Peyer's patch (tissue), 4 donors: ENCODE measurements around the gene MCF2L2.

Experiments used
- CTCF ChIP-seq, 6 experiments: fragments of 450-650 bp in 4 of 6; fragments of 200-600 bp in 2 of 6; sonication (generic) in 1 of 6; IDR thresholded peaks; one replicate each; pipeline ENCODE4 v1.5.1; 2017 to 2019; ENCODE audit warnings: antibody characterized with exemption in 6 of 6, mild to moderate bottlenecking in 3 of 6, moderate library complexity in 1 of 6
- POLR2A ChIP-seq, 2 donors: fragments of 450-650 bp; IDR thresholded peaks; one replicate each; pipeline ENCODE4 v1.5.1; 2017; ENCODE audit warnings: antibody characterized with exemption in 2 of 2, mild to moderate bottlenecking in 2 of 2, moderate library complexity in 2 of 2

- TF ChIP-seq CTCF (IDR thresholded peaks at IDR 0.05) (no peak), POLR2A (IDR thresholded peaks at IDR 0.05) (no peak)
Measured at GRCh38 chr3:183328823-183329222, 99.6 kb downstream of the MCF2L2 start.
